ENCODE measurements around the gene RGSL1.
A peak's percentile ranks its signal among the peaks of the same experiment; 100 is the strongest.

The RGSL1 gene

GRCh38 chr1:182586380-182586779 lies 136.4 kb downstream of the RGSL1 start:
- FAIRE-seq (no peak), DNase-seq (ENCODE audit: extremely low spot score, insufficient read length, low read depth) (no peak)

- FAIRE-seq (no peak), DNase-seq (ENCODE audit: extremely low spot score, insufficient read length, low read depth) (no peak)
These were observed 137.1 kb downstream of the RGSL1 start for GRCh38 chr1:182587093-182587492.

GRCh38 chr1:182587666-182588499 lies 137.9 kb downstream of the RGSL1 start:
- no peak for DNase-seq (ENCODE audit: extremely low spot score, insufficient read length, low read depth)
- no peak for FAIRE-seq

GRCh38 chr1:182588500-182589396 lies 138.8 kb downstream of the RGSL1 start, which contains the start of gene RNASEL:
TSS of gene RNASEL (minus strand) at chr1:182589256. CDS start at chr1:182586806, 2,450 bp downstream.
- DNase-seq (ENCODE audit: extremely low spot score, insufficient read length, low read depth) (no peak), FAIRE-seq (peak; percentile 80)

GRCh38 chr1:182589520-182589919 lies 139.6 kb downstream of the RGSL1 start:
- DNase-seq (ENCODE audit: extremely low spot score, insufficient read length, low read depth) (no peak), FAIRE-seq (no peak)

- DNase-seq (ENCODE audit: extremely low spot score, insufficient read length, low read depth), result no peak
- FAIRE-seq, result no peak
These were observed 140.0 kb downstream of the RGSL1 start for GRCh38 chr1:182589931-182590330.

GRCh38 chr1:182595641-182596240 lies 145.8 kb downstream of the RGSL1 start:
- DNase-seq (ENCODE audit: extremely low spot score, insufficient read length, low read depth) (no peak), FAIRE-seq (peak; percentile 80)

- FAIRE-seq, result no peak
- DNase-seq (ENCODE audit: extremely low spot score, insufficient read length, low read depth), result no peak
These were observed 147.0 kb downstream of the RGSL1 start for GRCh38 chr1:182596934-182597333.

GRCh38 chr1:182598296-182598695 lies 148.3 kb downstream of the RGSL1 start:
- FAIRE-seq, result no peak
- no peak for DNase-seq (ENCODE audit: extremely low spot score, insufficient read length, low read depth)

GRCh38 chr1:182599339-182599738 lies 149.4 kb downstream of the RGSL1 start:
- FAIRE-seq, result no peak
- DNase-seq (ENCODE audit: extremely low spot score, insufficient read length, low read depth), result no peak

- DNase-seq (ENCODE audit: extremely low spot score, insufficient read length, low read depth), result no peak
- no peak for FAIRE-seq
These were observed 150.2 kb downstream of the RGSL1 start for GRCh38 chr1:182600036-182600713.

GRCh38 chr1:182600745-182601415 lies 150.9 kb downstream of the RGSL1 start:
- no peak for FAIRE-seq

GRCh38 chr1:182601416-182601786 lies 151.5 kb downstream of the RGSL1 start:
- no peak for DNase-seq (ENCODE audit: extremely low spot score, insufficient read length, low read depth)
- peak; percentile 85 for FAIRE-seq

More at GRCh38 chr1:182600745-182601415, 150.9 kb downstream of the RGSL1 start:
- no peak for DNase-seq (ENCODE audit: extremely low spot score, insufficient read length, low read depth)

- DNase-seq (ENCODE audit: extremely low spot score, insufficient read length, low read depth) (no peak), FAIRE-seq (no peak)
These were observed 152.0 kb downstream of the RGSL1 start for GRCh38 chr1:182601913-182602312.

- FAIRE-seq, result no peak
These were observed 153.1 kb downstream of the RGSL1 start for GRCh38 chr1:182602935-182603645.

GRCh38 chr1:182603646-182604174 lies 153.8 kb downstream of the RGSL1 start:
- FAIRE-seq (no peak), DNase-seq (ENCODE audit: extremely low spot score, insufficient read length, low read depth) (no peak)

More at GRCh38 chr1:182602935-182603645, 153.1 kb downstream of the RGSL1 start:
- DNase-seq (ENCODE audit: extremely low spot score, insufficient read length, low read depth), result no peak

GRCh38 chr1:182604175-182605164 lies 154.5 kb downstream of the RGSL1 start, which contains the start of gene RGS16:
TSS of gene RGS16 (minus strand) at chr1:182604389. CDS start at chr1:182604259, 130 bp downstream.
- DNase-seq (ENCODE audit: extremely low spot score, insufficient read length, low read depth) (peak; percentile 96), FAIRE-seq (peak; percentile 84)
